ENCODE results near the gene SETD2.

- no peak for TF ChIP-seq POLR2A (IDR thresholded peaks at IDR 0.05)
- no peak for TF ChIP-seq CTCF (IDR thresholded peaks at IDR 0.05)
Measured at GRCh38 chr3:47002171-47003055, 161.5 kb downstream of the SETD2 start.

All from uterus (tissue), 2 donors.